Measurements from ENCODE around the gene COPRS. TPM values are rescaled to one million over a fixed set of nuclear protein-coding genes. Genes with fewer than 3 reads are reported as not detected.
"Not testable (repeated sequence)": the region's sequence is repeated elsewhere in the genome, so short reads cannot be mapped to it uniquely, and the experiment has no call there.

COPRS gene
- total and polyA plus RNA-seq, 4 donors, result 15.4 to 50.6 (median 27.6) TPM

DNA sequence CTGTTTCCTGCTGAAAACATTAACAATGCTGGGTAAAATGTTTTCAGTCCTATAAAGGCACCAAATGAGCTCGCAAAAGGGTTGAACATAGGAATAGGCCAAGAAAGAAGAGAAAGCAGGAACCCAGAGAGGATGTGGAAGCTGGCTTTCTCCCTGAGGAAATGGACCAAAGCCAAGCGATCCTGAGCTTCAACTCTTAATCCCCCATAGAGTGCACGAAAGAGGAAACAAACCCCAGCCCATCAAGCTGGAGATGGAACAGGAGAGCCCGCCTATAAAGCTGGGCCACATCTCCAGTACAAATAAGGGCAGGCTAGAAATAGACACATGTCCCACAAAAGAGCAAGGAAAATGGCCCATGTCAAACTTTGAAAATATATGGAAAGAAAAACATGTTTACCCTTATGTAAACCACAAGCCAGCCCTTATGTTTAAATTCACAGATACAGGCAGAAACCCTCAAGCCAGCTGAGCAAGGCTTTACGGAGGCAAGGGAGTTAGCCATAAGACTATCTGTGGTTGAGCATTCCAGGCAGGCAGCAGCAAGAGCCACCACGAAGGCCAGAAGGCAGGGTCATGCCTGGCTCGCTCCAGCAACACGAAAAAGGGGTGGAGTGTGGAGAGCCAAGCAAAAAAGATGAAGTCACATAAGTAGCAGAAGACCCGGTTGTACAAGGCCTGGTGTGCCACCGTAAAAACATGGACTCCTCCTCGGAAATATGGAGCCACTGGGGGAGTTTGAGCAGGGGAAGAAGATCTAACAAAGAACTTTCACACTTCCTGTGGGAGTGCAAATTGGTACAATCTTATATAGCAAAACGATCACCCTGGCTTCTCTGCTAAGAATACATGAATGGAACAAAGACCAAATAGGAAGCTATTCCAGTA, 27.8 kb downstream of the COPRS start:
- H3K9me3 ChIP-seq (ENCODE audit: control insufficient read depth in 4 of 4, low read length in 3 of 4), result no peaks in the 10 kb centered on the region
- no peak overlapping the region for H3K9ac ChIP-seq (ENCODE audit: low read depth in 1 of 2, low read length in 2 of 2)
- H3K4me3 ChIP-seq (ENCODE audit: low read depth in 1 of 3, low read length in 3 of 3), result no peak overlapping the region
- peaks cover 0 to 4% (median 0%) of the 10 kb centered on the region in 4 donors for H3K4me1 ChIP-seq (ENCODE audit: control insufficient read depth in 4 of 4, insufficient read depth in 4 of 4, low read length in 3 of 4)
- 87% methylated on average over 12 of the region's 12 CpGs for WGBS
- H3K27ac ChIP-seq (ENCODE audit: low read depth in 1 of 2, low read length in 2 of 2), result no peak overlapping the region
- no peaks in the 10 kb centered on the region for H3K36me3 ChIP-seq (ENCODE audit: control insufficient read depth in 4 of 4, insufficient read depth in 3 of 4, low read depth in 1 of 4, low read length in 3 of 4)
- H3K27me3 ChIP-seq (ENCODE audit: control insufficient read depth in 4 of 4, insufficient read depth in 4 of 4, low read length in 3 of 4), result no peaks in the 10 kb centered on the region
- DNase-seq (ENCODE audit: low spot score), result no peak
- TF ChIP-seq HNF4G (IDR thresholded peaks at IDR 0.05) (no peak), REST (IDR thresholded peaks at IDR 0.05) (no peak), FOXA2 (IDR thresholded peaks at IDR 0.05) (no peak), SP1 (IDR thresholded peaks at IDR 0.05) (no peak), ATF3 (IDR thresholded peaks at IDR 0.05) (no peak)
- TF ChIP-seq, protein P1, sequence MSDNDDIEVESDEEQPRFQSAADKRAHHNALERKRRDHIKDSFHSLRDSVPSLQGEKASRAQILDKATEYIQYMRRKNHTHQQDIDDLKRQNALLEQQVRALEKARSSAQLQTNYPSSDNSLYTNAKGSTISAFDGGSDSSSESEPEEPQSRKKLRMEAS (IDR thresholded peaks at IDR 0.05), result no peak

DNA sequence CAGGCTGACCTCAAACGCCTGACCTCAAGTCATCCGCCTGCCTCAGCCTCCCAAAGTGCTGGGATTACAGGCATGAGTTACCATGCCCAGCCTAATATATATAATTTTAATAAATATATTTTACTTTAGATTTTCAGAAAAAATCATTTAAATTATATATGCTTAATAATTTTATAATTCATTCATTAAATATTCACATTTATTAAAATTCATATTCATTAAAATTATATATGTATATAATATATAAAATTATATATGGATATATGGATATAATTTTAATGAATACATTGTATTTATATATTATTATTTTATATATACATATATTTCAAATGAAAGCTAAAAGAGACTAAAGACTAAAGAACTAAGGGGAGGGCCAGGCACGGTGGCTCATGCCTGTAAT, 29.4 kb downstream of the COPRS start:
- H3K9me3 ChIP-seq (ENCODE audit: control insufficient read depth in 4 of 4, low read length in 3 of 4), result no peaks in the 10 kb centered on the region
- H3K27ac ChIP-seq (ENCODE audit: low read depth in 1 of 2, low read length in 2 of 2), result no peak overlapping the region
- no peaks in the 10 kb centered on the region for H3K27me3 ChIP-seq (ENCODE audit: control insufficient read depth in 4 of 4, insufficient read depth in 4 of 4, low read length in 3 of 4)
- H3K4me3 ChIP-seq (ENCODE audit: low read depth in 1 of 3, low read length in 3 of 3), result no peak overlapping the region
- H3K4me1 ChIP-seq (ENCODE audit: control insufficient read depth in 4 of 4, insufficient read depth in 4 of 4, low read length in 3 of 4), result peaks cover 0 to 4% (median 0%) of the 10 kb centered on the region in 4 donors
- TF ChIP-seq GABPA (IDR thresholded peaks at IDR 0.05 in 1 of 2, conservative IDR thresholded peaks at IDR 0.05 in 1 of 2) (no peak), HNF4G (IDR thresholded peaks at IDR 0.05) (no peak), RXRA (IDR thresholded peaks at IDR 0.05) (no peak), FOXA1 (IDR thresholded peaks at IDR 0.05) (no peak), TAF1 (conservative IDR thresholded peaks at IDR 0.05) (no peak), HNF4A (conservative IDR thresholded peaks at IDR 0.05) (no peak)
- no peak overlapping the region for H3K9ac ChIP-seq (ENCODE audit: low read depth in 1 of 2, low read length in 2 of 2)
- DNase-seq (ENCODE audit: low spot score), result no peak
- 94% methylated on average over 3 of the region's 3 CpGs for WGBS
- no peaks in the 10 kb centered on the region for H3K36me3 ChIP-seq (ENCODE audit: control insufficient read depth in 4 of 4, insufficient read depth in 3 of 4, low read depth in 1 of 4, low read length in 3 of 4)

DNA sequence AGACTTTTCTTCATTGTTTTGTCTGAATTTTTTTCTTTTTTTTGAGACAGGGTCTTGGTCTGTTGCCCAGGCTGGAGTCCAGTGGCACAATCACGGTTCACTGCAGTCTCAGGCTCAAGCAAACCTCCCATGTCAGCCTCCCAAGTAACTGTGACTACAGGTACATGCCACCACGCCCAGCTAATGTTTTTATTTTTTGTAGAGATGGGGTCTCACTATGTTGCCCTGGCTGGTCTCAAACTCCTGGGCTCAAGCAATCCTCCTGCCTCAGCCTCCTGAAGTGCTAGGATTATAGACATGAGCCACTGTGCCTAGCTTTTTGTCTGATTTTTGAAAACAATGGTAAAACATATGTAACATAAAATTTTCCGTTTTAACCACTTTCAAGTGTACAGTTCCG, 30.1 kb downstream of the COPRS start:
- H3K27ac ChIP-seq (ENCODE audit: low read depth in 1 of 2, low read length in 2 of 2), result not testable (repeated sequence)

More for the DNA sequence above, 30.1 kb downstream of the COPRS start:
- not testable (repeated sequence) for H3K4me3 ChIP-seq (ENCODE audit: low read depth in 1 of 3, low read length in 3 of 3); H3K36me3 ChIP-seq (ENCODE audit: control insufficient read depth in 4 of 4, insufficient read depth in 3 of 4, low read depth in 1 of 4, low read length in 3 of 4); H3K4me1 ChIP-seq (ENCODE audit: control insufficient read depth in 4 of 4, insufficient read depth in 4 of 4, low read length in 3 of 4); H3K27me3 ChIP-seq (ENCODE audit: control insufficient read depth in 4 of 4, insufficient read depth in 4 of 4, low read length in 3 of 4); H3K9ac ChIP-seq (ENCODE audit: low read depth in 1 of 2, low read length in 2 of 2); H3K9me3 ChIP-seq (ENCODE audit: control insufficient read depth in 4 of 4, low read length in 3 of 4); DNase-seq (ENCODE audit: low spot score)
- 92% methylated on average over 4 of the region's 4 CpGs for WGBS

Measured in liver (tissue), 9 donors.